H1 (cell line): ENCODE data around the gene GALP. TPM values are rescaled to one million over a fixed set of nuclear protein-coding genes. Genes with fewer than 3 reads are reported as not detected.

Experiments used
- CTCF ChIA-PET: fragments of 300-600 bp; sonication (Branson Sonifier 250); formaldehyde crosslinking; loops from one replicate; lab custom pipeline; 2021; ENCODE audit not compliant: partially characterized antibody; lab: Charles Lee
- POLR2A ChIA-PET: fragments of 300-600 bp; sonication (Branson Sonifier 250); formaldehyde crosslinking; loops from one replicate; lab custom pipeline; 2021; ENCODE audit warnings: inconsistent platforms; ENCODE audit not compliant: partially characterized antibody; lab: Charles Lee
- DNase-seq, 2 experiments: peaks; one replicate each; pipeline versions ENCODE4 v3.0.0 to v3.0.0-alpha.2; 2010 to 2022; ENCODE audit warnings: low spot score in 2 of 2, low read depth in 1 of 2, mixed read lengths in 1 of 2
- FAIRE-seq: peaks from 2 replicates; lab custom pipeline; 2011; peaks lifted over from hg19 to GRCh38; lab: Jason Lieb, UNC
- H2AFZ ChIP-seq: 2 replicates; pipeline ENCODE4 v1.8.1; 2012; ENCODE audit warnings: low read length, inconsistent platforms
- H2AK5ac ChIP-seq: 2 replicates; pipeline ENCODE4 v1.6.1; 2013; ENCODE audit warnings: low read depth, low read length
- H2BK120ac ChIP-seq: replicated peaks from 2 replicates; pipeline ENCODE3; 2013; ENCODE audit warnings: low read depth, low read length, inconsistent platforms
- H2BK12ac ChIP-seq: 2 replicates; pipeline ENCODE4 v1.6.1; 2013; ENCODE audit warnings: low read depth, low read length
- H2BK15ac ChIP-seq: 2 replicates; pipeline ENCODE4 v1.6.1; 2013; ENCODE audit warnings: low read length
- H2BK20ac ChIP-seq: 2 replicates; pipeline ENCODE4 v1.6.1; 2013; ENCODE audit warnings: low read length
- H2BK5ac ChIP-seq: 2 replicates; pipeline ENCODE4 v1.6.1; 2013; ENCODE audit warnings: low read depth, low read length
- H3K14ac ChIP-seq: 2 replicates; pipeline ENCODE4 v1.6.1; 2013; ENCODE audit warnings: inconsistent platforms; ENCODE audit not compliant: insufficient read length
- H3K18ac ChIP-seq: 2 replicates; pipeline ENCODE4 v1.6.1; 2013; ENCODE audit warnings: low read length; ENCODE audit errors: extremely low read depth
- H3K23ac ChIP-seq: 2 replicates; pipeline ENCODE4 v1.6.1; 2013; ENCODE audit warnings: inconsistent platforms; ENCODE audit not compliant: insufficient read length
- H3K23me2 ChIP-seq: 2 replicates; pipeline ENCODE4 v1.6.1; 2013; ENCODE audit warnings: low read depth, low read length
- H3K27ac ChIP-seq: 2 replicates; pipeline ENCODE4 v1.6.1; 2011; ENCODE audit warnings: low read depth, low read length, inconsistent platforms
- H3K27me3 ChIP-seq, 4 experiments: replicated peaks in 1 of 4; 1 replicate in 1 of 4; 2 replicates in 3 of 4; pipeline versions ENCODE4 v1.6.1 to v1.8.1; 2011 to 2013; ENCODE audit warnings: low read length in 3 of 4, mild to moderate bottlenecking in 3 of 4, inconsistent platforms in 2 of 4, mixed read lengths in 2 of 4, moderate library complexity in 1 of 4; ENCODE audit not compliant: control insufficient read depth in 3 of 4, insufficient read depth in 3 of 4; ENCODE audit errors: extremely low read depth in 1 of 4
- H3K36me3 ChIP-seq, 4 experiments: 2 replicates each; pipeline versions ENCODE4 v1.6.1 to v1.8.1; 2011 to 2013; ENCODE audit warnings: mild to moderate bottlenecking in 4 of 4, low read length in 3 of 4, moderate library complexity in 2 of 4, control low read depth in 1 of 4, inconsistent platforms in 1 of 4; ENCODE audit not compliant: insufficient read depth in 4 of 4, control insufficient read depth in 2 of 4
- H3K4ac ChIP-seq: replicated peaks from 2 replicates; pipeline ENCODE3; 2013; ENCODE audit warnings: low read length, low read depth, mixed read lengths, inconsistent platforms; ENCODE audit not compliant: insufficient read length
- H3K4me1 ChIP-seq, 4 experiments: replicated peaks in 1 of 4; 1 replicate in 1 of 4; 2 replicates in 3 of 4; pipeline versions ENCODE4 v1.6.1 to v1.8.1; 2011 to 2013; ENCODE audit warnings: low read length in 3 of 4, inconsistent platforms in 2 of 4, mixed read lengths in 1 of 4; ENCODE audit not compliant: insufficient read depth in 4 of 4, control insufficient read depth in 3 of 4
- H3K4me2 ChIP-seq, 2 experiments: 2 replicates each; pipeline versions ENCODE4 v1.6.1 to v1.8.1; 2011 to 2013; ENCODE audit warnings: low read depth in 2 of 2, low read length in 2 of 2, control low read depth in 1 of 2, inconsistent platforms in 1 of 2, mild to moderate bottlenecking in 1 of 2; ENCODE audit not compliant: insufficient read depth in 1 of 2
- H3K4me3 ChIP-seq, 4 experiments: fragments of 200-600, 300-600 bp in 1 of 4; sonication (generic), shearing (Covaris generic), sonication (Bioruptor Twin) in 1 of 4; 2 replicates each; pipeline versions ENCODE4 v1.5.1 to v1.8.1; 2011 to 2016; ENCODE audit warnings: low read length in 4 of 4, low read depth in 3 of 4, control low read depth in 2 of 4, inconsistent platforms in 2 of 4, mild to moderate bottlenecking in 2 of 4, mixed read lengths in 1 of 4, moderate library complexity in 1 of 4; ENCODE audit not compliant: insufficient read depth in 2 of 4; ENCODE audit errors: extremely low read depth in 1 of 4
- H3K56ac ChIP-seq: replicated peaks from 2 replicates; pipeline ENCODE3; 2013; ENCODE audit warnings: low read depth, mild to moderate bottlenecking, mixed read lengths, low read length, inconsistent platforms; ENCODE audit not compliant: insufficient read length
- H3K79me1 ChIP-seq: 2 replicates; pipeline ENCODE4 v1.6.1; 2013; ENCODE audit warnings: low read depth, low read length, control low read depth
- H3K79me2 ChIP-seq, 2 experiments: 2 replicates each; pipeline versions ENCODE4 v1.6.1 to v1.8.1; 2012 to 2013; ENCODE audit warnings: low read length in 2 of 2, mild to moderate bottlenecking in 2 of 2, inconsistent platforms in 1 of 2; ENCODE audit not compliant: insufficient read depth in 2 of 2, control insufficient read depth in 1 of 2
- H3K9ac ChIP-seq, 4 experiments: replicated peaks in 1 of 4; 1 replicate in 1 of 4; 2 replicates in 3 of 4; pipeline versions ENCODE4 v1.6.1 to v1.8.1; 2011 to 2013; ENCODE audit warnings: low read depth in 3 of 4, low read length in 3 of 4, control low read depth in 2 of 4, mild to moderate bottlenecking in 2 of 4, moderate library complexity in 2 of 4, inconsistent platforms in 1 of 4; ENCODE audit errors: extremely low read depth in 1 of 4
- H3K9me3 ChIP-seq, 2 experiments: 2 replicates each; pipeline versions ENCODE4 v1.6.1 to v1.8.1; 2012 to 2013; ENCODE audit warnings: mild to moderate bottlenecking in 2 of 2, moderate library complexity in 2 of 2, control low read depth in 1 of 2, inconsistent platforms in 1 of 2, low read depth in 1 of 2, low read length in 1 of 2, mixed read lengths in 1 of 2; ENCODE audit not compliant: insufficient read depth in 2 of 2
- H4K20me1 ChIP-seq, 2 experiments: replicated peaks in 1 of 2; 2 replicates each; pipeline versions ENCODE3 to v1.8.1; 2011 to 2013; ENCODE audit warnings: inconsistent platforms in 2 of 2, low read length in 2 of 2, mild to moderate bottlenecking in 1 of 2; ENCODE audit not compliant: insufficient read depth in 2 of 2, control insufficient read depth in 1 of 2
- H4K5ac ChIP-seq: 2 replicates; pipeline ENCODE4 v1.6.1; 2013; ENCODE audit warnings: low read length, low read depth, mixed read lengths, inconsistent platforms; ENCODE audit not compliant: insufficient read length
- H4K8ac ChIP-seq: 2 replicates; pipeline ENCODE4 v1.8.0; 2013; ENCODE audit warnings: mild to moderate bottlenecking, moderate library complexity, low read length, inconsistent platforms; ENCODE audit not compliant: insufficient read depth; ENCODE audit errors: extremely low read depth
- H4K91ac ChIP-seq: replicated peaks from 2 replicates; pipeline ENCODE3; 2013; ENCODE audit warnings: low read length, mixed read lengths, inconsistent platforms; ENCODE audit not compliant: insufficient read length
- BRCA1 ChIP-seq: IDR thresholded peaks from 2 replicates; pipeline ENCODE4 v1.6.1; 2012; ENCODE audit warnings: low read depth, low read length, improper control_type of control experiment
- SRF ChIP-seq: IDR thresholded peaks from 2 replicates; pipeline ENCODE4 v1.6.1; 2011; ENCODE audit warnings: mild to moderate bottlenecking, low read depth, low read length, moderate library complexity
- WGBS, 2 experiments: shearing (Covaris generic) in 1 of 2; methylation state at CpG; one replicate each; pipeline versions ENCODE4 v1.1.6 to v1.1.7; 2013 to 2015; ENCODE audit warnings: low lambda C conversion rate in 2 of 2, mixed read lengths in 2 of 2, inconsistent platforms in 1 of 2, low coverage in 1 of 2, missing lambda C conversion rate in 1 of 2; ENCODE audit not compliant: insufficient replicate concordance in 2 of 2, insufficient coverage in 1 of 2, insufficient read length in 1 of 2; ENCODE audit errors: extremely low coverage in 1 of 2, missing lambda C conversion rate in 1 of 2; 5-methylcytosine and 5-hydroxymethylcytosine counted together
- polyA plus RNA-seq, 7 experiments: library from polyadenylated mRNA; depleted of rRNA in 3 of 7; stranded (reverse) in 5 of 7; unstranded in 2 of 7; fragments of >200 nt in 5 of 7; fragments of 200-250 nt in 2 of 7; gene quantifications; 1 replicate in 5 of 7; 2 replicates in 1 of 7; 4 replicates in 1 of 7; pipeline versions ENCODE4 v1.2.1 to v1.2.3, GENCODE V29; 2011 to 2013; ENCODE audit warnings: missing spikeins in 2 of 7, mixed read lengths in 2 of 7
- total RNA-seq: library from RNA; stranded (reverse); fragmentation: NEBNext Ultra II Directional; extraction: Animal tissue kit (Norgen Biotek cat#: 25700); gene quantifications from 2 replicates; pipeline ENCODE4 v1.2.1, GENCODE V29; 2021

Gene GALP
- total and polyA plus RNA-seq, 2 of the 8 experiments (the other 6 are each of a cell fraction or from before 2014, with no cell fraction given) = 0.14 TPM; not detected in 1

DNA sequence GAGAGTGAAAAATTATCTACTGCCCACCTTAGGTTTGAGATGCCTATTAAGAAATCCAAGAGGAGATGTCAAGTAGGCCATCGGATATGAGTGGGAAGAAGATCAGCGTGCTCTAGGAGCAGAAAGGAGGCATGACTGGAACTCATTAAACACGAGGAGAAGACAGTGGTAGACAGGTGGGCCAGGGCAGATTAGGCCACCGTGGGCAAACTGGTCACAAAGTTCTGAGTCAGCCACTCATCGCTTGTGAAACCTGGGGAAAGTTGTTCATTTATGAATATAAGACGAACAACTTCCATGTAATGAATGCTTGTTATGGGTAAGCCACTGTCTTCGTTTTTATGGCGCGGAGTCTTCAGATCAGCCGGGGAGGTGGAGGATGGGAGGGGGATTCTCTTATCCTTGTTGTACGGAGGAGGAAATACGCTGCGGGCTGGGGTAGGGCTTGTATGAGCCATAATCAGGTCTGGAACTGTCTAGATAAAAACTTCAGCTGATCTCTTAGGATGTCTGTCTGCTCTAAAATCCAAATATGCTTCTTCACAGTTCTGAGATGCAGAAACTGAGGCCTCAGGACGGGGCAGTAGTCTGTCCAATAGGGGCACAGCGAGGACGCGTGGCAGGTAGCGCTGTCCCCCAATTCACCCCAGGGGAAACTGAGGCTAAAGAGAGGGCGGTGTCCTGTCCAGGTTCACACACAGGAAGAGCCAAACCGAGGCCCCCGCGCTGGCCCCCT is 35.8 kb upstream of the GALP start:
- peaks cover 10% of the 10 kb centered on the region for H3K79me1 ChIP-seq
- no peak overlapping the region for H2BK5ac ChIP-seq
- peaks cover 7 to 18% (median 9%) of the 10 kb centered on the region in 4 experiments; a peak in 6 of 7 replicates for H3K4me1 ChIP-seq
- H3K4me2 ChIP-seq = peak overlapping the region; percentile 89 to 93
- DNase-seq (no peak), FAIRE-seq (no peak)
- peaks cover 0 to 6% of the 10 kb centered on the region in 2 experiments for H4K20me1 ChIP-seq
- peaks cover 10% of the 10 kb centered on the region for H3K23me2 ChIP-seq
- ChIA-PET CTCF (interaction anchor here (1.1 to 7.1 kb wide), 2 partner anchors 12 to 15 kb away, joined by 4 to 35 read pairs; no protein-coding TSS in a partner anchor), POLR2A (interaction anchor here (1.0 to 1.9 kb wide), 4 partner anchors 8 to 32 kb away, joined by 3 to 9 read pairs (median 4); partner anchors contain the start of gene ZNF787)
- no peak overlapping the region for H2BK20ac ChIP-seq
- no peak overlapping the region for H4K5ac ChIP-seq
- WGBS, 2 experiments = 49% methylated on average over 22 of the region's 22 CpGs; no CpG with 5 or more reads in 1 of the 2 experiments
- no peak overlapping the region for H3K23ac ChIP-seq
- H3K79me2 ChIP-seq = peaks cover 0 to 30% of the 10 kb centered on the region in 2 experiments; a peak in 2 of 4 replicates
- H3K4me3 ChIP-seq = peak overlapping the region; percentile 50 to 78 (median 66)
- no peaks in the 10 kb centered on the region for H3K9me3 ChIP-seq
- no peak overlapping the region for H2BK12ac ChIP-seq
- H3K27me3 ChIP-seq = no peaks in the 10 kb centered on the region
- no peak overlapping the region for H2AFZ ChIP-seq
- no peak overlapping the region for H4K91ac ChIP-seq
- no peak overlapping the region for H2BK15ac ChIP-seq
- H3K4ac ChIP-seq = no peak overlapping the region
- H3K27ac ChIP-seq = peak overlapping the region; percentile 13; the same call in 1 of the 2 replicates
- no peak overlapping the region for H3K56ac ChIP-seq
- no peak overlapping the region for H3K18ac ChIP-seq
- H3K36me3 ChIP-seq = no peaks in the 10 kb centered on the region
- H2BK120ac ChIP-seq = no peak overlapping the region
- H4K8ac ChIP-seq = no peak overlapping the region; the same call in 1 of the 2 replicates
- no peak overlapping the region for H3K14ac ChIP-seq
- H3K9ac ChIP-seq = peak overlapping the region in 1 of 4 experiments; percentile 44; a peak in 2 of 7 replicates
- H2AK5ac ChIP-seq = no peak overlapping the region
- TF ChIP-seq SRF (no peak), BRCA1 (no peak)
